Fibroblast of the aortic adventitia (primary cell): ENCODE data around the gene ZNF83. TPM values are rescaled to one million over a fixed set of nuclear protein-coding genes. Genes with fewer than 3 reads are reported as not detected.
A peak's percentile ranks its signal among the peaks of the same experiment; 100 is the strongest.
"Not testable (repeated sequence)": the region's sequence is repeated elsewhere in the genome, so short reads cannot be mapped to it uniquely, and the experiment has no call there.

Source experiments
- DNase-seq: peaks from one replicate; pipeline ENCODE4 v3.0.0-alpha.2; 2010; ENCODE audit warnings: low read depth
- H3K4me3 ChIP-seq: 2 replicates; pipeline ENCODE4 v1.5.1; 2011; ENCODE audit warnings: low read depth, mild to moderate bottlenecking, control low read depth, low read length, moderate library complexity
- CTCF ChIP-seq: IDR thresholded peaks from 2 replicates; pipeline ENCODE4 v1.5.1; 2011; ENCODE audit warnings: mild to moderate bottlenecking, low read length, control low read depth, inconsistent platforms; ENCODE audit not compliant: insufficient read depth
- total RNA-seq: library from RNA; depleted of rRNA; stranded (reverse); fragments of >200 nt; gene quantifications from 2 replicates; pipeline ENCODE4 v1.2.3, GENCODE V29; 2012; ENCODE audit warnings: low replicate concordance

ZNF83 gene
- total RNA-seq, 1 donor: 68.3 TPM

GRCh38 chr19:52622261-52622660, 15.9 kb downstream of the ZNF83 start:
- TF ChIP-seq CTCF: no peak
- no peak for DNase-seq
- H3K4me3 ChIP-seq: no peak overlapping the region

GRCh38 chr19:52621376-52621775, 16.8 kb downstream of the ZNF83 start:
- H3K4me3 ChIP-seq: no peak overlapping the region

GRCh38 chr19:52613299-52613906, 24.8 kb downstream of the ZNF83 start:
- TF ChIP-seq CTCF: no peak
- H3K4me3 ChIP-seq: no peak overlapping the region
- DNase-seq: no peak

More at GRCh38 chr19:52621376-52621775, 16.8 kb downstream of the ZNF83 start:
- TF ChIP-seq CTCF: no peak
- DNase-seq: no peak

- TF ChIP-seq CTCF: no peak
- peak; percentile 81 for DNase-seq
- no peak overlapping the region for H3K4me3 ChIP-seq
These were observed 34.5 kb downstream of the ZNF83 start for GRCh38 chr19:52603558-52604207.

GRCh38 chr19:52602941-52603340, 35.2 kb downstream of the ZNF83 start:
- no peak for TF ChIP-seq CTCF
- no peak for DNase-seq
- no peak overlapping the region for H3K4me3 ChIP-seq

GRCh38 chr19:52601974-52602366, 36.2 kb downstream of the ZNF83 start:
- DNase-seq: not testable (repeated sequence)
- H3K4me3 ChIP-seq: peak overlapping the region; percentile 72

- DNase-seq: peak; percentile 90
These were observed 36.9 kb downstream of the ZNF83 start for GRCh38 chr19:52601025-52601973.

More at GRCh38 chr19:52601025-52601973, 36.9 kb downstream of the ZNF83 start:
- peak; percentile 32 for TF ChIP-seq CTCF
- peak overlapping the region; percentile 72 for H3K4me3 ChIP-seq
